Astrocyte (in vitro differentiated cells and primary cell): ENCODE data around the gene FUT4. TPM values are rescaled to one million over a fixed set of nuclear protein-coding genes. Genes with fewer than 3 reads are reported as not detected.
"Not testable (repeated sequence)": the region's sequence is repeated elsewhere in the genome, so short reads cannot be mapped to it uniquely, and the experiment has no call there.

ENCODE experiments used
- DNase-seq: peaks from one replicate; pipeline ENCODE4 v3.0.0-alpha.2; 2010; ENCODE audit warnings: low read depth
- FAIRE-seq: peaks from 2 replicates; lab custom pipeline; 2011; peaks lifted over from hg19 to GRCh38; lab: Jason Lieb, UNC
- H2AFZ ChIP-seq: 2 replicates; pipeline ENCODE4 v1.6.0; 2012; ENCODE audit warnings: low read depth, low read length, inconsistent platforms
- H3K27ac ChIP-seq: 2 replicates; pipeline ENCODE4 v1.5.1; 2011; ENCODE audit warnings: low read depth, low read length, inconsistent platforms
- H3K27me3 ChIP-seq: 2 replicates; pipeline ENCODE4 v1.6.0; 2011; ENCODE audit warnings: low read length, inconsistent platforms; ENCODE audit not compliant: insufficient read depth
- H3K36me3 ChIP-seq: 2 replicates; pipeline ENCODE4 v1.5.1; 2011; ENCODE audit warnings: low read length, inconsistent platforms; ENCODE audit not compliant: insufficient read depth
- H3K4me1 ChIP-seq: 2 replicates; pipeline ENCODE4 v1.5.1; 2011; ENCODE audit warnings: low read length, inconsistent platforms; ENCODE audit not compliant: insufficient read depth
- H3K4me2 ChIP-seq: 2 replicates; pipeline ENCODE4 v1.6.0; 2012; ENCODE audit warnings: low read length, inconsistent platforms
- H3K4me3 ChIP-seq: 2 replicates; pipeline ENCODE4 v1.5.1; 2011; ENCODE audit warnings: low read depth, mild to moderate bottlenecking, low read length, inconsistent platforms; ENCODE audit not compliant: insufficient read depth
- H3K79me2 ChIP-seq: 2 replicates; pipeline ENCODE4 v1.6.0; 2012; ENCODE audit warnings: mild to moderate bottlenecking, low read length, inconsistent platforms; ENCODE audit not compliant: insufficient read depth
- H3K9ac ChIP-seq: 2 replicates; pipeline ENCODE4 v1.6.0; 2012; ENCODE audit warnings: mild to moderate bottlenecking, low read length, inconsistent platforms
- H3K9me3 ChIP-seq: 2 replicates; pipeline ENCODE4 v1.5.1; 2012; ENCODE audit warnings: low read depth, mild to moderate bottlenecking, low read length, inconsistent platforms; ENCODE audit not compliant: insufficient read depth
- H4K20me1 ChIP-seq: 2 replicates; pipeline ENCODE4 v1.6.0; 2012; ENCODE audit warnings: low read length, inconsistent platforms; ENCODE audit not compliant: insufficient read depth
- H3K27ac Mint-ChIP-seq: one replicate; pipeline ENCODE4 v1.8.0; 2021; ENCODE audit warnings: mild to moderate bottlenecking, mixed read lengths; ENCODE audit not compliant: unreplicated experiment
- H3K27me3 Mint-ChIP-seq: one replicate; pipeline ENCODE4 v1.8.0; 2021; ENCODE audit warnings: low read depth, mixed read lengths; ENCODE audit not compliant: unreplicated experiment
- H3K36me3 Mint-ChIP-seq: one replicate; pipeline ENCODE4 v1.8.0; 2021; ENCODE audit warnings: low read depth, mixed read lengths; ENCODE audit not compliant: unreplicated experiment
- H3K4me1 Mint-ChIP-seq: one replicate; pipeline ENCODE4 v1.8.0; 2021; ENCODE audit warnings: low read depth, mixed read lengths; ENCODE audit not compliant: unreplicated experiment
- H3K4me3 Mint-ChIP-seq: one replicate; pipeline ENCODE4 v1.8.0; 2021; ENCODE audit warnings: mild to moderate bottlenecking, moderate library complexity, mixed read lengths; ENCODE audit not compliant: unreplicated experiment
- H3K9me3 Mint-ChIP-seq: one replicate; pipeline ENCODE4 v1.8.0; 2021; ENCODE audit warnings: mild to moderate bottlenecking, mixed read lengths; ENCODE audit not compliant: unreplicated experiment
- CTCF ChIP-seq: IDR thresholded peaks from 2 replicates; pipeline ENCODE4 v1.5.1; 2011; ENCODE audit warnings: low read depth, mild to moderate bottlenecking, inconsistent platforms, low read length, moderate library complexity; ENCODE audit not compliant: insufficient read depth
- EZH2 ChIP-seq: IDR thresholded peaks from 2 replicates; pipeline ENCODE4 v1.6.1; 2012; ENCODE audit warnings: mild to moderate bottlenecking, low read length, inconsistent platforms; ENCODE audit not compliant: insufficient read depth
- total RNA-seq: library from RNA; stranded (reverse); gene quantifications from 2 replicates; pipeline ENCODE4 v1.2.1, GENCODE V29; 2021

FUT4 gene
- total RNA-seq, 1 donor from 2014 or later, result 3.5 TPM

GRCh38 chr11:94549146-94549545, 5.4 kb downstream of the FUT4 start:
- peaks cover 3% of the 10 kb centered on the region for H3K36me3 Mint-ChIP-seq
- no peaks in the 10 kb centered on the region for H3K36me3 ChIP-seq
- H3K27me3 ChIP-seq, result no peaks in the 10 kb centered on the region
- no peaks in the 10 kb centered on the region for H3K27me3 Mint-ChIP-seq
- no peak overlapping the region for H3K9ac ChIP-seq
- H3K79me2 ChIP-seq, result peaks cover 29% of the 10 kb centered on the region
- H3K9me3 Mint-ChIP-seq, result peaks cover 2% of the 10 kb centered on the region
- H3K9me3 ChIP-seq, result no peaks in the 10 kb centered on the region
- DNase-seq (no peak), FAIRE-seq (no peak)
- H3K4me2 ChIP-seq, result no peak overlapping the region
- no peak overlapping the region for H3K27ac Mint-ChIP-seq
- TF ChIP-seq EZH2 (no peak), CTCF (no peak)
- H3K4me1 ChIP-seq, result peaks cover 21% of the 10 kb centered on the region
- no peak overlapping the region for H3K4me3 ChIP-seq
- H3K4me3 Mint-ChIP-seq, result no peak overlapping the region
- no peak overlapping the region for H3K27ac ChIP-seq
- peaks cover 7% of the 10 kb centered on the region for H3K4me1 Mint-ChIP-seq
- no peak overlapping the region for H2AFZ ChIP-seq
- H4K20me1 ChIP-seq, result peaks cover 44% of the 10 kb centered on the region

- peaks cover 17% of the 10 kb centered on the region for H3K79me2 ChIP-seq
- Mint-ChIP-seq H3K4me1 (peaks cover 7% of the 10 kb centered on the region), H3K9me3 (peaks cover 2% of the 10 kb centered on the region), H3K27ac (no peak overlapping the region), H3K36me3 (peaks cover 1% of the 10 kb centered on the region), H3K4me3 (no peak overlapping the region), H3K27me3 (peaks cover 2% of the 10 kb centered on the region)
- H3K9me3 ChIP-seq, result no peaks in the 10 kb centered on the region
- DNase-seq (no peak), FAIRE-seq (no peak)
- no peak overlapping the region for H3K4me3 ChIP-seq
- no peak overlapping the region for H2AFZ ChIP-seq
- H4K20me1 ChIP-seq, result peaks cover 42% of the 10 kb centered on the region
- no peaks in the 10 kb centered on the region for H3K36me3 ChIP-seq
- H3K4me2 ChIP-seq, result no peak overlapping the region
- H3K27me3 ChIP-seq, result no peaks in the 10 kb centered on the region
- H3K27ac ChIP-seq, result no peak overlapping the region
- TF ChIP-seq EZH2 (no peak), CTCF (no peak)
- H3K9ac ChIP-seq, result no peak overlapping the region
- H3K4me1 ChIP-seq, result peaks cover 14% of the 10 kb centered on the region
Measured at GRCh38 chr11:94550513-94550912, 6.8 kb downstream of the FUT4 start.

- Histone ChIP-seq H3K79me2 (no peaks in the 10 kb centered on the region), H3K4me2 (no peak overlapping the region), H2AFZ (no peak overlapping the region), H3K27me3 (no peaks in the 10 kb centered on the region), H3K27ac (no peak overlapping the region), H3K9me3 (no peaks in the 10 kb centered on the region), H3K9ac (no peak overlapping the region), H4K20me1 (peaks cover 11% of the 10 kb centered on the region), H3K4me1 (peaks cover 6% of the 10 kb centered on the region), H3K4me3 (no peak overlapping the region), H3K36me3 (no peaks in the 10 kb centered on the region)
- Mint-ChIP-seq H3K27me3 (peaks cover 2% of the 10 kb centered on the region), H3K27ac (no peak overlapping the region), H3K36me3 (no peaks in the 10 kb centered on the region), H3K4me3 (no peak overlapping the region), H3K4me1 (peaks cover 6% of the 10 kb centered on the region), H3K9me3 (no peaks in the 10 kb centered on the region)
- no peak for TF ChIP-seq CTCF
- TF ChIP-seq EZH2, result no peak
- FAIRE-seq (no peak), DNase-seq (peak; percentile 56)
Measured at GRCh38 chr11:94553938-94554337, 10.2 kb downstream of the FUT4 start.

GRCh38 chr11:94555752-94556329, 12.1 kb downstream of the FUT4 start:
- H3K4me1 ChIP-seq, H3K27ac ChIP-seq, FAIRE-seq, H3K4me3 ChIP-seq, H3K9ac ChIP-seq, DNase-seq, H3K27ac Mint-ChIP-seq, H3K4me2 ChIP-seq, H3K36me3 ChIP-seq, H4K20me1 ChIP-seq, H3K36me3 Mint-ChIP-seq, H3K27me3 ChIP-seq, H3K79me2 ChIP-seq, H3K4me3 Mint-ChIP-seq, H2AFZ ChIP-seq, H3K9me3 Mint-ChIP-seq, H3K9me3 ChIP-seq, H3K27me3 Mint-ChIP-seq: not testable (repeated sequence)
- peaks cover 13% of the 10 kb centered on the region for H3K4me1 Mint-ChIP-seq
